OCI-LY1 (cell line): ENCODE data around the gene TPCN1.

Source experiments
- H2AFZ ChIP-seq: fragments of 200-600 bp; sonication (generic), shearing (Covaris generic); 2 replicates; pipeline ENCODE4 v1.6.0; 2014; ENCODE audit warnings: antibody characterized with exemption, mild to moderate bottlenecking, low read length
- H3F3A ChIP-seq: fragments of 200-600 bp; sonication (generic), shearing (Covaris generic); 2 replicates; pipeline ENCODE4 v1.6.0; 2014; ENCODE audit warnings: mild to moderate bottlenecking, antibody characterized with exemption, low read length, moderate library complexity; ENCODE audit not compliant: insufficient read depth
- H3K27ac ChIP-seq: fragments of 200-600 bp; sonication (generic); 2 replicates; pipeline ENCODE4 v1.5.1; 2014; ENCODE audit warnings: low read length, mixed run types, mild to moderate bottlenecking, low read depth; ENCODE audit not compliant: poor library complexity, severe bottlenecking
- H3K27me3 ChIP-seq: fragments of 200-600 bp; sonication (generic); 2 replicates; pipeline ENCODE4 v1.6.0; 2014; ENCODE audit warnings: antibody characterized with exemption, mild to moderate bottlenecking, low read length, moderate library complexity; ENCODE audit not compliant: insufficient read depth
- H3K36me3 ChIP-seq: fragments of 200-600 bp; sonication (generic); 2 replicates; pipeline ENCODE4 v1.6.1; 2014; ENCODE audit warnings: mild to moderate bottlenecking, antibody characterized with exemption, low read length, moderate library complexity, mixed read lengths; ENCODE audit not compliant: insufficient read depth
- H3K4me1 ChIP-seq: fragments of 200-600 bp; sonication (generic); 2 replicates; pipeline ENCODE4 v1.5.1; 2014; ENCODE audit warnings: mild to moderate bottlenecking, low read length, moderate library complexity; ENCODE audit not compliant: insufficient read depth, severe bottlenecking
- H3K4me2 ChIP-seq: fragments of 200-600 bp; sonication (generic), shearing (Covaris generic); 2 replicates; pipeline ENCODE4 v1.6.1; 2014; ENCODE audit warnings: low read length
- H3K4me3 ChIP-seq: fragments of 200-600 bp; sonication (generic); 2 replicates; pipeline ENCODE4 v1.5.1; 2014; ENCODE audit warnings: low read length, low read depth, mild to moderate bottlenecking, mixed read lengths; ENCODE audit not compliant: poor library complexity, severe bottlenecking
- H3K79me2 ChIP-seq: fragments of 200-600 bp; shearing (Covaris generic); 2 replicates; pipeline ENCODE4 v1.6.1; 2016; ENCODE audit warnings: mixed run types, low read length, mixed read lengths; ENCODE audit not compliant: insufficient read depth
- H3K9ac ChIP-seq: fragments of 200-600 bp; sonication (generic), shearing (Covaris generic); 2 replicates; pipeline ENCODE4 v1.6.1; 2014; ENCODE audit warnings: mild to moderate bottlenecking, low read length, mixed read lengths
- H3K9me2 ChIP-seq: fragments of 200-600 bp; sonication (generic), shearing (Covaris generic); 2 replicates; pipeline ENCODE4 v1.6.1; 2014; ENCODE audit warnings: low read depth, mild to moderate bottlenecking, low read length, mixed read lengths
- H3K9me3 ChIP-seq: fragments of 200-600 bp; shearing (Covaris generic); 2 replicates; pipeline ENCODE4 v1.6.1; 2014; ENCODE audit warnings: low read length, mixed read lengths
- H4K20me1 ChIP-seq: fragments of 200-600 bp; sonication (generic), shearing (Covaris generic); 2 replicates; pipeline ENCODE4 v1.6.0; 2016; ENCODE audit warnings: mild to moderate bottlenecking, low read length; ENCODE audit not compliant: insufficient read depth
- CTCF ChIP-seq: fragments of 200-600 bp; sonication (generic), shearing (Covaris generic); IDR thresholded peaks from 2 replicates; pipeline ENCODE4 v1.5.1; 2017; ENCODE audit warnings: mild to moderate bottlenecking, antibody characterized with exemption, low read length, moderate library complexity, mixed read lengths
- EZH2 ChIP-seq: fragments of 200-600 bp; sonication (generic), shearing (Covaris generic); IDR thresholded peaks from 2 replicates; pipeline ENCODE4 v1.8.0; 2017; ENCODE audit warnings: borderline replicate concordance, mixed run types, mild to moderate bottlenecking, antibody characterized with exemption, low read length, moderate library complexity, mixed read lengths

The TPCN1 gene

DNA sequence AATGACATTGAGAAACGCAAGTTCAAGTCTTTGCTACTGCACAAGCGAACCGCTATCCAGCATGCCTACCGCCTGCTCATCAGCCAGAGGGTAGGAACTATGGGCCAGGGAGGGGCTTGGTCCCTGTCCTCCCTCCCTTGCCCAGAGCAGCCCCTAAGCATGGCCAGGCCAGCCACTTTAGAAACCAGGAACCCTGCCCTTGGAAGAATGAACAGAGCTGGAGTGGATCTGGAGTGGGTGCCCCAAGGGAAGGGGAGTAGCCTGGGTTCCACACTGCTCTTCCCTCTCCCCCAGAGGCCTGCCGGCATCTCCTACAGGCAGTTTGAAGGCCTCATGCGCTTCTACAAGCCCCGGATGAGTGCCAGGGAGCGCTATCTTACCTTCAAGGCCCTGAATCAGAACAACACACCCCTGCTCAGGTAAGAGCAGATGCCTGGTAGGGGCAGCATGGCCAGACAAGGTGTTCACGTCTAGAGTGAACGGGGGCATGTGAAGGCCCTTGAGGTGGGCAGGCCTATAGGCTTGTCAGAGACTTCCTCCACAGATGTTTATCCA is 55.8 kb downstream of the TPCN1 start:
- no peak for TF ChIP-seq CTCF
- TF ChIP-seq EZH2: no peak
- H3K36me3 ChIP-seq: peaks cover 91% of the 10 kb centered on the region

GRCh38 chr12:113277511-113277910 is 56.2 kb downstream of the TPCN1 start:
- Histone ChIP-seq H3K4me2 (no peak overlapping the region), H3K9me2 (no peaks in the 10 kb centered on the region), H3K9ac (no peak overlapping the region), H3K27me3 (no peaks in the 10 kb centered on the region), H3K79me2 (no peaks in the 10 kb centered on the region), H3K36me3 (peaks cover 91% of the 10 kb centered on the region), H3K27ac (no peak overlapping the region), H3F3A (no peaks in the 10 kb centered on the region), H3K4me3 (no peak overlapping the region), H3K9me3 (no peaks in the 10 kb centered on the region), H2AFZ (no peak overlapping the region), H4K20me1 (no peaks in the 10 kb centered on the region), H3K4me1 (no peaks in the 10 kb centered on the region)
- TF ChIP-seq EZH2 (no peak), CTCF (no peak)

More for the DNA sequence above, 55.8 kb downstream of the TPCN1 start:
- no peak overlapping the region for H3K4me3 ChIP-seq
- H3F3A ChIP-seq: no peaks in the 10 kb centered on the region
- H3K4me2 ChIP-seq: no peak overlapping the region
- no peaks in the 10 kb centered on the region for H3K79me2 ChIP-seq
- H3K27ac ChIP-seq: no peak overlapping the region
- no peaks in the 10 kb centered on the region for H3K9me3 ChIP-seq
- no peak overlapping the region for H2AFZ ChIP-seq
- H4K20me1 ChIP-seq: no peaks in the 10 kb centered on the region
- no peaks in the 10 kb centered on the region for H3K4me1 ChIP-seq
- H3K9me2 ChIP-seq: no peaks in the 10 kb centered on the region
- H3K27me3 ChIP-seq: no peaks in the 10 kb centered on the region
- H3K9ac ChIP-seq: no peak overlapping the region

GRCh38 chr12:113278141-113278540 is 56.9 kb downstream of the TPCN1 start:
- Histone ChIP-seq H3K36me3 (peaks cover 91% of the 10 kb centered on the region), H2AFZ (no peak overlapping the region), H3K4me1 (no peaks in the 10 kb centered on the region), H3K4me2 (no peak overlapping the region), H3F3A (no peaks in the 10 kb centered on the region), H3K4me3 (no peak overlapping the region), H3K27me3 (no peaks in the 10 kb centered on the region), H3K79me2 (no peaks in the 10 kb centered on the region), H4K20me1 (no peaks in the 10 kb centered on the region), H3K9ac (no peak overlapping the region), H3K27ac (no peak overlapping the region), H3K9me2 (no peaks in the 10 kb centered on the region), H3K9me3 (no peaks in the 10 kb centered on the region)
- TF ChIP-seq EZH2 (no peak), CTCF (no peak)
